Activated CD4-positive, alpha-beta T cell treated with anti-CD3 and anti-CD28 coated beads for 36 hours (primary cell): ENCODE measurements around the gene LSM2. TPM values are rescaled to one million over a fixed set of nuclear protein-coding genes. Genes with fewer than 3 reads are reported as not detected.

Experiments used
- ATAC-seq: fragments of 200-7000 bp; cut with Tn5 transposase; one replicate; pipeline ENCODE4 v1.10.0; 2021; ENCODE audit warnings: mild to moderate bottlenecking, moderate library complexity
- CTCF ChIA-PET: fragments of 350-600 bp; sonication (Branson Sonifier 250); formaldehyde crosslinking; loops from one replicate; lab custom pipeline; 2021; ENCODE audit warnings: antibody characterized with exemption; lab: Charles Lee
- POLR2A ChIA-PET: fragments of 350-600 bp; sonication (Branson Sonifier 250); formaldehyde crosslinking; loops from one replicate; lab custom pipeline; 2021; ENCODE audit warnings: antibody characterized with exemption, inconsistent platforms; lab: Charles Lee
- DNase-seq: peaks from one replicate; pipeline ENCODE4 v3.0.0-alpha.2; 2020
- H3K27ac Mint-ChIP-seq: one replicate; pipeline ENCODE4 v1.8.0; 2021; ENCODE audit warnings: mixed read lengths
- H3K27me3 Mint-ChIP-seq: one replicate; pipeline ENCODE4 v1.8.0; 2021; ENCODE audit warnings: mixed read lengths
- H3K36me3 Mint-ChIP-seq: one replicate; pipeline ENCODE4 v1.8.0; 2021; ENCODE audit warnings: low read depth, mixed read lengths
- H3K4me1 Mint-ChIP-seq: one replicate; pipeline ENCODE4 v1.8.0; 2021; ENCODE audit warnings: mixed read lengths
- H3K4me3 Mint-ChIP-seq: one replicate; pipeline ENCODE4 v1.8.0; 2021; ENCODE audit warnings: mild to moderate bottlenecking, moderate library complexity, mixed read lengths
- H3K9me3 Mint-ChIP-seq: one replicate; pipeline ENCODE4 v1.8.0; 2021; ENCODE audit warnings: low read depth, mixed read lengths
- intact Hi-C, 2 experiments: fragments of 100-400 bp; cut with DNase I in 1 of 2; cut with micrococcal nuclease in 1 of 2; formaldehyde crosslinking; loops; one replicate each; pipeline versions ENCODE4 v1.14.2 to v1.15.1; 2022 to 2024; cut with DNase I, micrococcal nuclease
- total RNA-seq, 2 experiments: library from RNA; stranded (reverse); gene quantifications; one replicate each; pipeline ENCODE4 v1.2.3, GENCODE V29; 2021

The LSM2 gene
- total RNA-seq, 2 experiments from 2014 or later: 112 to 124 TPM

GRCh38 chr6:31767096-31767645, 39.6 kb downstream of the LSM2 start:
- H3K4me1 Mint-ChIP-seq: peaks cover 8% of the 10 kb centered on the region
- ATAC-seq (no peak), DNase-seq (no peak)
- H3K36me3 Mint-ChIP-seq: peaks cover 16% of the 10 kb centered on the region
- H3K27me3 Mint-ChIP-seq: no peaks in the 10 kb centered on the region
- no peak overlapping the region for H3K4me3 Mint-ChIP-seq
- intact Hi-C loops: no loop called here
- CTCF ChIA-PET: no interaction called here
- POLR2A ChIA-PET: no interaction called here
- no peaks in the 10 kb centered on the region for H3K9me3 Mint-ChIP-seq
- H3K27ac Mint-ChIP-seq: no peak overlapping the region

- DNase-seq (no peak), ATAC-seq (no peak)
- no peak overlapping the region for H3K27ac Mint-ChIP-seq
- peaks cover under 1% of the 10 kb centered on the region for H3K4me1 Mint-ChIP-seq
- CTCF ChIA-PET: interaction anchor here (0.6 kb wide), 1 partner anchor 25 kb away, joined by 3 read pairs; no protein-coding TSS in a partner anchor
- H3K4me3 Mint-ChIP-seq: no peak overlapping the region
- H3K9me3 Mint-ChIP-seq: no peaks in the 10 kb centered on the region
- H3K36me3 Mint-ChIP-seq: peaks cover 17% of the 10 kb centered on the region
- H3K27me3 Mint-ChIP-seq: no peaks in the 10 kb centered on the region
- intact Hi-C loops: no loop called here
- POLR2A ChIA-PET: interaction anchor here (0.6 to 0.9 kb wide), 2 partner anchors 142 to 359 kb away, joined by 3 read pairs; no protein-coding TSS in a partner anchor
These were observed 40.6 kb downstream of the LSM2 start for GRCh38 chr6:31765910-31766794.

GRCh38 chr6:31765559-31765909, 41.2 kb downstream of the LSM2 start:
- ATAC-seq: no peak
- H3K9me3 Mint-ChIP-seq: no peaks in the 10 kb centered on the region
- H3K4me1 Mint-ChIP-seq: no peaks in the 10 kb centered on the region
- ChIA-PET CTCF (no interaction called here), POLR2A (interaction anchor here (0.6 to 0.9 kb wide), 2 partner anchors 141 to 359 kb away, joined by 3 read pairs; no protein-coding TSS in a partner anchor)
- no peak overlapping the region for H3K4me3 Mint-ChIP-seq
- no peak for DNase-seq
- H3K36me3 Mint-ChIP-seq: peaks cover 22% of the 10 kb centered on the region
- H3K27me3 Mint-ChIP-seq: no peaks in the 10 kb centered on the region
- intact Hi-C loops: no loop called here
- H3K27ac Mint-ChIP-seq: no peak overlapping the region

GRCh38 chr6:31764198-31764597, 42.6 kb downstream of the LSM2 start:
- intact Hi-C loops: no loop called here
- Mint-ChIP-seq H3K9me3 (no peaks in the 10 kb centered on the region), H3K4me1 (no peaks in the 10 kb centered on the region), H3K27ac (no peak overlapping the region), H3K36me3 (peaks cover 36% of the 10 kb centered on the region), H3K27me3 (no peaks in the 10 kb centered on the region), H3K4me3 (no peak overlapping the region)
- ChIA-PET POLR2A (no interaction called here), CTCF (no interaction called here)
- no peak for DNase-seq
- peak; percentile 20 for ATAC-seq

GRCh38 chr6:31763619-31763940, 43.2 kb downstream of the LSM2 start:
- ChIA-PET CTCF (no interaction called here), POLR2A (no interaction called here)
- Mint-ChIP-seq H3K4me3 (no peak overlapping the region), H3K9me3 (no peaks in the 10 kb centered on the region), H3K27ac (no peak overlapping the region), H3K36me3 (peaks cover 42% of the 10 kb centered on the region), H3K27me3 (no peaks in the 10 kb centered on the region), H3K4me1 (no peaks in the 10 kb centered on the region)
- intact Hi-C loops: no loop called here
- DNase-seq (no peak), ATAC-seq (no peak)

GRCh38 chr6:31762878-31763618, 43.7 kb downstream of the LSM2 start:
- DNase-seq: no peak
- Mint-ChIP-seq H3K27ac (no peak overlapping the region), H3K36me3 (peaks cover 47% of the 10 kb centered on the region), H3K27me3 (no peaks in the 10 kb centered on the region), H3K4me1 (no peaks in the 10 kb centered on the region), H3K4me3 (no peak overlapping the region), H3K9me3 (no peaks in the 10 kb centered on the region)
- ChIA-PET POLR2A (no interaction called here), CTCF (no interaction called here)
- intact Hi-C loops: no loop called here
- no peak for ATAC-seq

GRCh38 chr6:31762356-31762755, 44.4 kb downstream of the LSM2 start, which contains the start of gene SAPCD1:
TSS of gene SAPCD1 (plus strand) at chr6:31762656. CDS start at chr6:31763055, 399 bp downstream.
- H3K27me3 Mint-ChIP-seq: no peaks in the 10 kb centered on the region
- ChIA-PET POLR2A (no interaction called here), CTCF (no interaction called here)
- H3K27ac Mint-ChIP-seq: no peak within 1 kb of the TSS
- intact Hi-C loops: no loop called here
- DNase-seq: no peak
- H3K36me3 Mint-ChIP-seq: peaks cover 52% of the 10 kb centered on the region
- H3K4me3 Mint-ChIP-seq: no peak within 1 kb of the TSS
- H3K4me1 Mint-ChIP-seq: no peaks in the 10 kb centered on the region
- no peaks in the 10 kb centered on the region for H3K9me3 Mint-ChIP-seq
- ATAC-seq: no peak

- ATAC-seq: no peak
- CTCF ChIA-PET: no interaction called here
- H3K27ac Mint-ChIP-seq: no peak overlapping the region
These were observed 45.4 kb downstream of the LSM2 start for GRCh38 chr6:31761343-31761742.

GRCh38 chr6:31760790-31761189, 46.0 kb downstream of the LSM2 start:
- POLR2A ChIA-PET: no interaction called here
- H3K27me3 Mint-ChIP-seq: no peaks in the 10 kb centered on the region

More at GRCh38 chr6:31761343-31761742, 45.4 kb downstream of the LSM2 start:
- POLR2A ChIA-PET: no interaction called here
- intact Hi-C loops: no loop called here
- no peaks in the 10 kb centered on the region for H3K27me3 Mint-ChIP-seq
- H3K4me1 Mint-ChIP-seq: no peaks in the 10 kb centered on the region
- DNase-seq: no peak
- no peaks in the 10 kb centered on the region for H3K9me3 Mint-ChIP-seq
- no peak overlapping the region for H3K4me3 Mint-ChIP-seq
- peaks cover 54% of the 10 kb centered on the region for H3K36me3 Mint-ChIP-seq

GRCh38 chr6:31758281-31758680, 48.5 kb downstream of the LSM2 start:
- DNase-seq: no peak
- no peaks in the 10 kb centered on the region for H3K27me3 Mint-ChIP-seq
- H3K4me3 Mint-ChIP-seq: no peak overlapping the region
- ChIA-PET CTCF (interaction anchor here (0.8 to 1.8 kb wide), 3 partner anchors 10 to 28 kb away, joined by 3 to 5 read pairs (median 4); no protein-coding TSS in a partner anchor), POLR2A (no interaction called here)
- no peaks in the 10 kb centered on the region for H3K4me1 Mint-ChIP-seq
- intact Hi-C loops: no loop called here
- no peak overlapping the region for H3K27ac Mint-ChIP-seq
- ATAC-seq: no peak
- peaks cover 50% of the 10 kb centered on the region for H3K36me3 Mint-ChIP-seq
- no peaks in the 10 kb centered on the region for H3K9me3 Mint-ChIP-seq

More at GRCh38 chr6:31760790-31761189, 46.0 kb downstream of the LSM2 start:
- ATAC-seq: no peak
- Mint-ChIP-seq H3K4me3 (no peak overlapping the region), H3K9me3 (no peaks in the 10 kb centered on the region), H3K36me3 (peaks cover 54% of the 10 kb centered on the region), H3K27ac (no peak overlapping the region), H3K4me1 (no peaks in the 10 kb centered on the region)
- DNase-seq: no peak
- CTCF ChIA-PET: interaction anchor here (2.2 kb wide), 1 partner anchor 9 kb away, joined by 6 read pairs; no protein-coding TSS in a partner anchor
- intact Hi-C loops: no loop called here

GRCh38 chr6:31752739-31753319, 53.9 kb downstream of the LSM2 start:
- no peak for DNase-seq
- ATAC-seq: no peak
- Mint-ChIP-seq H3K27me3 (no peaks in the 10 kb centered on the region), H3K4me3 (no peak overlapping the region), H3K4me1 (no peaks in the 10 kb centered on the region), H3K36me3 (peaks cover 21% of the 10 kb centered on the region), H3K27ac (no peak overlapping the region), H3K9me3 (no peaks in the 10 kb centered on the region)
- intact Hi-C loops: no loop called here
- POLR2A ChIA-PET: interaction anchor here (1.0 kb wide), 1 partner anchor 15 kb away, joined by 4 read pairs; no protein-coding TSS in a partner anchor
- CTCF ChIA-PET: interaction anchor here (0.6 to 1.0 kb wide), 4 partner anchors 10 to 73 kb away, joined by 3 read pairs; no protein-coding TSS in a partner anchor
